ENCODE measurements around the gene RCVRN. TPM values are rescaled to one million over a fixed set of nuclear protein-coding genes. Genes with fewer than 3 reads are reported as not detected.

The RCVRN gene
- total and polyA plus RNA-seq, 2 of the 4 experiments (the other 2 are of a cell fraction), result not detected

DNA sequence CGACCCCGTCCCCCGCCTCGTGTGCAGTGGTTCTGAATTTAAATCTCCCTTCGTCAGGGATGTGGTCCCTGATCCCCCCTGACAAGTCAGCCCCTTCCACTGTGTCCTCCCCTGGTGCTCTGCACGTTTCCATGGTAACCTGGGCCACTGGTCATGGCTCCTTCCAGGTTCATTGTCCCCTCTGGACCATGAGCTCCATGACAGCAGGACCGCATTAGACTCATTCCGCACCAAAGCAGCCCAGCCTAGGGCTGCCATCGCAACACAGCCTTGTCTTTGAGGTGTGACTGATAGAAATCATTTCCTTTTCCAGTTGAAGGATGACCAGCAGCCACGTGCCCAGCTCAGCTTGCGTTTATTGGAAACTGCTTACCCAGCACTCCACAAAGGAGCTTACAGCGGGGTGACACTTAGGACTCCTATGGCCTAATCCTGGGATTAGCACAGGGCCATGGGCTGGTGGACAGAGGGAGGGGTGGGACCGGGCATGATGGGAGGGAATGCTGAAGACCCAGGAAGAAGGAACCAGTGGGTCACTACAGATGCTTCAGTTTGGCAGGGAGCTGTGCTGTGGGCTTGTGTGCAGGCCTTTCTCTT is 7.6 kb downstream of the RCVRN start:
- Histone ChIP-seq H4K20me1 (ENCODE audit: insufficient read depth, low read length) (no peaks in the 10 kb centered on the region), H2BK20ac (ENCODE audit: low read depth, low read length) (no peak overlapping the region), H2BK5ac (ENCODE audit: low read depth, low read length, poor library complexity, severe bottlenecking) (no peak overlapping the region), H3K9me3 (ENCODE audit: control insufficient read depth, insufficient read depth, low read length) (no peaks in the 10 kb centered on the region), H2AFZ (replicated peaks; ENCODE audit: low read length, poor library complexity) (no peak overlapping the region), H4K8ac (ENCODE audit: low read depth in 2 of 2, low read length in 2 of 2) (no peak overlapping the region), H4K91ac (ENCODE audit: insufficient read depth, low read depth, low read length) (no peak overlapping the region), H3K27ac (ENCODE audit: insufficient read depth, low read length) (no peak overlapping the region), H2BK15ac (ENCODE audit: low read depth, low read length) (no peak overlapping the region), H4K5ac (ENCODE audit: low read depth, low read length) (no peak overlapping the region), H3K4me1 (ENCODE audit: control insufficient read depth, insufficient read depth, low read length) (peaks cover 14% of the 10 kb centered on the region), H3K18ac (ENCODE audit: low read depth, low read length) (no peak overlapping the region), H3K23ac (ENCODE audit: low read depth, low read length) (no peak overlapping the region), H2AK9ac (replicated peaks; ENCODE audit: low read depth, low read length, poor library complexity) (no peak overlapping the region), H3K14ac (replicated peaks; ENCODE audit: low read depth, low read length) (no peak overlapping the region), H3K4ac (ENCODE audit: low read depth, low read length) (no peak overlapping the region), H3K9me1 (ENCODE audit: insufficient read depth, low read length) (no peaks in the 10 kb centered on the region), H2AK5ac (ENCODE audit: low read depth, low read length) (no peak overlapping the region), H3K79me1 (ENCODE audit: low read depth in 1 of 2, low read length in 2 of 2) (no peaks in the 10 kb centered on the region), H3K56ac (ENCODE audit: extremely low read depth, insufficient read depth, low read length) (no peak overlapping the region), H3K27me3 (ENCODE audit: control insufficient read depth, insufficient read depth, low read length) (no peaks in the 10 kb centered on the region; the same call in 1 of the 2 replicates), H3K36me3 (ENCODE audit: control insufficient read depth, insufficient read depth, low read length) (no peaks in the 10 kb centered on the region), H3K4me2 (ENCODE audit: low read depth, low read length) (no peak overlapping the region), H3K4me3 (ENCODE audit: insufficient read depth, low read depth, low read length) (no peak overlapping the region), H2BK120ac (ENCODE audit: low read depth, low read length) (no peak overlapping the region), H3K9ac (ENCODE audit: low read depth, low read length) (no peak overlapping the region)
- DNase-seq (no peak), ATAC-seq (ENCODE audit: low read depth) (no peak)
- intact Hi-C loops (cut with micrococcal nuclease) (no loop called here), dilution Hi-C loops (cut with HindIII; ENCODE audit: low sequenced_read_pairs, unreplicated experiment) (no loop called here), in situ Hi-C loops (cut with MboI; ENCODE audit: low sequenced_read_pairs) (no loop called here)
- CTCF ChIA-PET, result no interaction called here
- 50% methylated on average over 1 of the region's 13 CpGs; no CpG with 5 or more reads in 1 of the 2 experiments for WGBS, 2 experiments (ENCODE audit: extremely low coverage in 2 of 2, insufficient read length in 1 of 2)
- POLR2A ChIA-PET (ENCODE audit: unreplicated experiment), result no interaction called here
- TF ChIP-seq NFE2L2 (IDR thresholded peaks at IDR 0.05; ENCODE audit: low read depth, low read length), result no peak
- no peak for TF ChIP-seq CEBPB (IDR thresholded peaks at IDR 0.05; ENCODE audit: low read depth, low read length)
- TF ChIP-seq MAZ (IDR thresholded peaks at IDR 0.05; ENCODE audit: borderline replicate concordance, low read depth, low read length), result no peak
- TF ChIP-seq FOS (IDR thresholded peaks at IDR 0.05; ENCODE audit: low read depth, low read length), result no peak
- TF ChIP-seq RFX5 (IDR thresholded peaks at IDR 0.05; ENCODE audit: low read depth, low read length), result no peak
- TF ChIP-seq POLR2A (IDR thresholded peaks at IDR 0.05; ENCODE audit: low read depth, low read length), result no peak
- TF ChIP-seq, protein P1, sequence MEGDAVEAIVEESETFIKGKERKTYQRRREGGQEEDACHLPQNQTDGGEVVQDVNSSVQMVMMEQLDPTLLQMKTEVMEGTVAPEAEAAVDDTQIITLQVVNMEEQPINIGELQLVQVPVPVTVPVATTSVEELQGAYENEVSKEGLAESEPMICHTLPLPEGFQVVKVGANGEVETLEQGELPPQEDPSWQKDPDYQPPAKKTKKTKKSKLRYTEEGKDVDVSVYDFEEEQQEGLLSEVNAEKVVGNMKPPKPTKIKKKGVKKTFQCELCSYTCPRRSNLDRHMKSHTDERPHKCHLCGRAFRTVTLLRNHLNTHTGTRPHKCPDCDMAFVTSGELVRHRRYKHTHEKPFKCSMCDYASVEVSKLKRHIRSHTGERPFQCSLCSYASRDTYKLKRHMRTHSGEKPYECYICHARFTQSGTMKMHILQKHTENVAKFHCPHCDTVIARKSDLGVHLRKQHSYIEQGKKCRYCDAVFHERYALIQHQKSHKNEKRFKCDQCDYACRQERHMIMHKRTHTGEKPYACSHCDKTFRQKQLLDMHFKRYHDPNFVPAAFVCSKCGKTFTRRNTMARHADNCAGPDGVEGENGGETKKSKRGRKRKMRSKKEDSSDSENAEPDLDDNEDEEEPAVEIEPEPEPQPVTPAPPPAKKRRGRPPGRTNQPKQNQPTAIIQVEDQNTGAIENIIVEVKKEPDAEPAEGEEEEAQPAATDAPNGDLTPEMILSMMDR (conservative IDR thresholded peaks at IDR 0.05; ENCODE audit: low read depth, low read length), result no peak
- no TSS peak for BruUV-seq (replicated peaks)

Measured in IMR-90 (cell line).